ENCODE results near the gene HCAR1.

DNA sequence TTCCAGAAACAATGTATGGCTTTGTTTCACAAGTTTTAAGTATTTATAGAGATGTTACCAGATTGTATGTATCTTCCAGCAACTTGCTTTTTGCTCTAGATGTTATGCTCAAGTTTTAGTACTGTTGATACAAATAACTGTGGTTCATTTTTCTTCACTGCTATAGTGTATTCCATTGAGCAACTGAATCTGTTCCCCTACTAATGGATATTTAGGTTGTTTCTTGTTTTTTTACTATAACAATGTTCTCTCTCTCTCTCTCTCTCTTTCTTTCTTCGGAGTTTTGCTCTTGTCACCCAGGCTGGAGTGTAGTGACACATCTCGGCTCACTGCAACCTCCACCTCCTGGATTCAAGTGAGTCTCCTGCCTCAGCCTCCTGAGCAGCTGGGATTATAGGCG lies 44.1 kb downstream of the HCAR1 start:
- no peak for TF ChIP-seq POLR2A (IDR thresholded peaks at IDR 0.05; ENCODE audit: low read length)
- TF ChIP-seq GATA1 (IDR thresholded peaks at IDR 0.05; ENCODE audit: low read depth, low read length) = no peak
